Occipital lobe (tissue), 2 donors: Measurements from ENCODE around the gene RAD52. TPM values are rescaled to one million over a fixed set of nuclear protein-coding genes. Genes with fewer than 3 reads are reported as not detected.

Source experiments
- DNase-seq: peaks from one replicate; lab custom pipeline; 2025; lab: John Stamatoyannopoulos, UW
- total RNA-seq: library from RNA; depleted of rRNA; stranded (reverse); fragments of >200 nt; gene quantifications from one replicate; pipeline ENCODE4 v1.2.3, GENCODE V29; 2014

Gene RAD52
- total RNA-seq, 1 donor from 2014 or later, result 16.7 TPM

GRCh38 chr12:913919-914698 lies 35.4 kb downstream of the RAD52 start:
- DNase-seq, result no peak

DNA sequence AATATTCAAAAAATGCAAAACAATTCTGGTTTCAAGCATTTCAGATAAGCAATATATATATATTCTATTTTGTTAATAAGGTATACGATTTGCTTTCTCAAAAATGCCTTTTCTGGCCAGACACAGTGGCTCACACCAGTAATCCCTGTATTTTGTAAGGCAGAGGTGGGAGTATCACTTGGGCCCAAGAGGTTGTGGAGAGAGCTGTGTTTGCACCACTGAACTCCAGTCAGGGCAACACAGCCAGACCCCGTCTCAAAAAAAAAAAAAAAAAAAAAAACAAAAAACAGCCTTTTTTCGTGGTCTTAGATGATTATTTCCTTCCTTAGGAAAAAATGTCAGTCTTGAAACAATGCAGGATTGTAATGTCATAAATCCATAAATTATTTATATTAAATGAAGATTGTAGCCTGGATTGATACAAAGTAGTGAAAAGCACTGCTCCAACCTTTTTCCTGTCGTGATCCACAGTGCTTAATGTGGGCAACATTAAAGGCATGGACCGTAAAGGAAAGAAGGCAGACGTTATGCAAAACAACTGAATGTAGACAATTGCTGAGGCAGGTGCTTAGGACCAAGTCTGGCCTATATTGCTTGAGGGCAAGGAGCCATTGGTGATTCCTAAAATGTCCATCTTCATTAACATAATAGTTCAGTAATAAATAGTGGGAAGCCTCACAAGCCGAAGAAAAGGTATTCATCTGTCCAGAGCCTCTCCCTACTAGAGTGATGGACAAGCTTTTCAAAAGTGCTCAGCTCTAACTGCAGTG lies 36.8 kb downstream of the RAD52 start:
- no peak for DNase-seq

DNA sequence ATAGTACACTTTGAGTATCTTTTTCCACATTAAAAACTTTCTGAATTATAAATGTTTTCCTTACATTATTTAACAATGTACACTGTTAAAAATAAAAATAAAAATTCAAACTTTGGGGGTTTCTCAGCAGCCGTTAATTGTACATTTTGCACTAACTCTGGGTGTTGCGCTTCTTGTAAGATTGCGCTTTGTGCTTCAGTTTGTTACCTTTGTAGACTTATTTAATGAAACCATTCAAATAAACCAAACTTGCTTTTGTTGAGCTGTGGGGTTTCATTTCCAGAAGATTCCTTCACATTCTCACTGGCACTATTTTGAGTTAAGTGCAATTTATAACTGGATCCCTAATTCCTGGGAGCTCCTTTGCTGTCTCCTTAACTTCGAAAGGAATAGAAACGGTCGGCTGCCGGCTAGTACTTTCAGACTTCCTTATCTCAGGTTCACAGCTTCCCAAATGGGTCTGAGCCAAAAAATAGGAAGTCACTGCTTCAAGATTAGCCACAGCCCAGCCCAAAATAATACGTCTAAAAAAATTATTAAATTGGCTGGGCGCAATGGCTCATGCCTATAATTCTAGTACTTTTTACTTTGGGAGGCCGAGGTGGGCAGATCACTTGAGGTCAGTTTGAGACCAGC lies 38.2 kb downstream of the RAD52 start:
- DNase-seq, result no peak

DNA sequence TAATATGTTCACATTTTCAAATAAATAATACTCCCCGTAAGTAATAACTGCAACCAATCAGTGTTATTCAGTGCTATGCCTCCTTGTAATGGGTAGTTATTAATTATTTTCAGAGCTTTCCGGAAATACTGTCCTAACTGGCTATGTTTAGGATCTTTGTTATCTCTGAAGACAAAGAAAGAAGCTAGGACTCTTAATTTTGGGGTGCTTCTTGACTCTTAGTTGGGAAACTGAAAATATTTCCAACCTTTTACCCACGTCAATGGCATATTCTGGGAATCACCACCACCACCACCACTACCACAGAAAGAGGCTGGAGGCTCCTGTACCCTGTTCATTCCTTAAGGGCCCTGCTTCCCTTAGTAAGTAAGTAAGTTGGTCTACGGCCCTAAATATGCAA lies 39.1 kb downstream of the RAD52 start:
- no peak for DNase-seq

GRCh38 chr12:909861-910260 lies 39.6 kb downstream of the RAD52 start:
- DNase-seq, result no peak

DNA sequence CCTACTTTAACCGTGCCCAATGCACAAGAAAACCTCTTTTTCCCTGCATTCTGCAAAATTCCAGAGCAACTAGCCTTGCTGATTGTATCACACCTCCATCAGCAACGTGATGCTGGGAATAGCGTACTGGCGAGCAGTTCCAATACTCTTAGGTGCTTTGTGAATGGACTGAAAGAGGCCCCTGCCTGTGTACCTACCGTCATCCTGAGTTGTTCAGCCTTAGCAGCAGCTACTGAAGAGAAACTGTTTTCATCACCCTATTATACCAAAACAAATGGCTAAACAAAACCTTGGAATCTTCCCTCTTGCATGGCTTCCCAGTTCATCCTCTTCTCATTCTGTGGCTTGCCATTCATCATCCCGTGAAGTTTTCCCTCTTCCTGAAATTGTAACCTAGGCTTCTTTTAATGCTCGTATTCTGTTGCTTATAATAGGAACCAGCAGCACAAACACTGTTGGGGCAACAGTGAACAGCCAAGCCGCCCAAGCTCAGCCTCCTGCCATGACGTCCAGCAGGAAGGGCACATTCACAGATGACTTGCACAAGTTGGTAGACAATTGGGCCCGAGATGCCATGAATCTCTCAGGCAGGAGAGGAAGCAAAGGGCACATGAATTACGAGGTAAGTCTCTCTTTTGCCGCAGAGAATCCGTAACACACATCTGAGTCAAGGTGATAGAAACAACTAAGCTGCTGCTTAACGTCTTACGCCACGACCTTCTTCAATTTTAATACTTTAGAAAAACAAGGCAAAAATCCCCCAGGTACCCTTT lies 41.9 kb downstream of the RAD52 start:
- DNase-seq, result no peak

DNA sequence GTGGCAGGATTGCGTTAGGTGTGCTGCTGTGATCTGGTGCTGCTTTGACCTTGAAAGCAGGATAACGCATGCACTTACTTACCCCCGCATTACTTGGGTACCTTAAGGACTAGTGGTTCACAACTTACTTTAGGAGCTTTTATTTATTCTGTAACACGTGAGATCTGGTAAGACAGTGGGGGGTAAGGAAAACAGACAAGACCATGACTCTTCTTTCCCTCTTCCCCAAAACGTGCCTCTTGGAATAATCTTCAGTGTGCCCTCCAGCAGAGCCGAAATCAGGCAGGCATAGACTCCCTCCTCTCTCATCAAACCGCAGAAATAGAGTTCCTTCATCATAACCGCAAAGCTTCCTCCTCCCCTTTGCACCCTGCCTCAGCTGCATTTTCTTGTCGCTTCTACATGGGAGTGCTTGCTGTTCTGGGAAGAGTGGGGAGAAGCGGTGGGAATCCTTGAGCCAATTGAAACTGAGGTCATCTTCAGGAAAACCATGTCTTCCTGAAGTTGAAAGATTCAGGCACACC lies 43.4 kb downstream of the RAD52 start:
- DNase-seq, result no peak

DNA sequence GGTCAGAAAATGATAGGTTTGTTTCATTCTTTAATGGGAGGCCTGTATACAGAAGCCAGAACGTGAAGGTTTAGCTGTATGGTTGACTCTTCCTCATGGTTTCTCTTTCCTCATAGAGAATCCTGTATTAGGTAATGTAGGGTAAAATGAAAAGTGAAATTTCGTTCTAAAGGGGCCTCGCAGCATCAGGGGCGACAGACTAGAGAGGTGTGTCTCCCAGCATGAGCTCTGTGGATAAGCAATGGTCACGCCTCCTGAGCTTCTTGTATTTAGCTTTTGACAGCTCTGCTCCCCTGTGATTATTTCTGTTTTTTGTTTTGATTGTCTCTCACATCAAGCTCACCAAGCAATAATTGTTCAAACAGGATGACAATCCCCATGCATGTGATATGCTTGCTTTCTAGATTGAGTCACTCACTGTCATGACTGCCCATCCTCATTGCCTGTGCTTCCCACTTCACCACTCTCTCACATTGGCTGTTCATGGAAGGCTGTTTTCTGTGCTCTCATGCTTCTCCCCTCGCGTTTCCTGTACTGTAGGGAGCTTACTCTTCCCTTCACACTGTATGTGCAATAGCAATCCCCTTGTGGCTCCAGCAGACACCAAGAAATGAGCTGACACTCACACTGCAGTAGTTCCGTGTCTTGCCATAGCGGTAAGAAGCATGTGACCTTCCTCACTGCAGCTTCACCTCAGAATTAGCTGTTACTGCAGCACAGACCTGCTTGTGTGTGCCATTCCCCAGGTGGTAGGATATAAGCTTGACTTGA lies 44.0 kb downstream of the RAD52 start:
- no peak for DNase-seq

- DNase-seq, result no peak
Measured at GRCh38 chr12:904010-904414, 45.5 kb downstream of the RAD52 start.

DNA sequence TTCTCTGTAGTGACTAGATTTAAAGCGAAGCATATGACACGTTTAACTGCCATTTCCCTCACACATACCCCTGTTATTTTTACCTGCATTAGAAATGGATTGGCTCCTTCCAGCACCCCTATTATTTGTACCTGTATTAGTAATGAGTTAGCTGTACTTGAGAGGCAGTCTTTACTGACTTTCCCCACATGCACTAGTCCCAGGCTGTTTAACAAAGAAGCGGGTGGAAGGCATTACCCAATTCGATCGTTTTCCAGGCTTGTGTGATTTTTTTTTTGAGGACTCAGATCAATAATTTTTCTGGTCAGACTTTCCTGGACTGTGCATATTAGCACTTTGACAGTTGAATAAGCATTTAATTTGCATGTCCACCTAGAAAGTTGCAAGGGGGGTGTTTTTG lies 46.4 kb downstream of the RAD52 start:
- DNase-seq, result no peak

- no peak for DNase-seq
Measured at GRCh38 chr12:902581-902980, 46.9 kb downstream of the RAD52 start.

DNA sequence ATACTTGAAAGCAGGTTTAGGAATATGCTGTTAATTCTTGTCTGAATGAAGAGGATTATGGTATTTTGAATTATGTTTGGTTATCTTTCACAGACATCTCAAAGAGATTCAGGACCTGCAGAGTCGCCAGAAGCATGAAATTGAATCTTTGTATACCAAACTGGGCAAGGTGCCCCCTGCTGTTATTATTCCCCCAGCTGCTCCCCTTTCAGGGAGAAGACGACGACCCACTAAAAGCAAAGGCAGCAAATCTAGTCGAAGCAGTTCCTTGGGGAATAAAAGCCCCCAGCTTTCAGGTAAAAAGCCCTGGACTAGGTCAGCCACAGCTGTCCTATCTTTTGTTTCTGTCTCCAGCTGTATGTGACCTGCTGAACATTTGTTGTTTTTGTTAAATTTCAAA lies 52.1 kb downstream of the RAD52 start:
- DNase-seq, result no peak

- DNase-seq, result no peak
Measured at GRCh38 chr12:896031-896430, 53.5 kb downstream of the RAD52 start.

GRCh38 chr12:894226-894625 lies 55.3 kb downstream of the RAD52 start:
- no peak for DNase-seq

GRCh38 chr12:886206-886605 lies 63.3 kb downstream of the RAD52 start:
- DNase-seq, result no peak

DNA sequence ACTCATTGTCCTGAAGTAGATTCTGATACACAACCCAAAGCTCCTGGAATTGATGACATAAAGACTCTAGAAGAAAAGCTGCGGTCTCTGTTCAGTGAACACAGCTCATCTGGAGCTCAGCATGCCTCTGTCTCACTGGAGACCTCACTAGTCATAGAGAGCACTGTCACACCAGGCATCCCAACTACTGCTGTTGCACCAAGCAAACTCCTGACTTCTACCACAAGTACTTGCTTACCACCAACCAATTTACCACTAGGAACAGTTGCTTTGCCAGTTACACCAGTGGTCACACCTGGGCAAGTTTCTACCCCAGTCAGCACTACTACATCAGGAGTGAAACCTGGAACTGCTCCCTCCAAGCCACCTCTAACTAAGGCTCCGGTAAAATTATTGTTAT lies 63.8 kb downstream of the RAD52 start:
- DNase-seq, result no peak

GRCh38 chr12:884746-885414 lies 64.6 kb downstream of the RAD52 start:
- DNase-seq, result no peak

GRCh38 chr12:880656-881055 lies 68.8 kb downstream of the RAD52 start:
- no peak for DNase-seq

GRCh38 chr12:879641-880040 lies 69.9 kb downstream of the RAD52 start:
- no peak for DNase-seq

DNA sequence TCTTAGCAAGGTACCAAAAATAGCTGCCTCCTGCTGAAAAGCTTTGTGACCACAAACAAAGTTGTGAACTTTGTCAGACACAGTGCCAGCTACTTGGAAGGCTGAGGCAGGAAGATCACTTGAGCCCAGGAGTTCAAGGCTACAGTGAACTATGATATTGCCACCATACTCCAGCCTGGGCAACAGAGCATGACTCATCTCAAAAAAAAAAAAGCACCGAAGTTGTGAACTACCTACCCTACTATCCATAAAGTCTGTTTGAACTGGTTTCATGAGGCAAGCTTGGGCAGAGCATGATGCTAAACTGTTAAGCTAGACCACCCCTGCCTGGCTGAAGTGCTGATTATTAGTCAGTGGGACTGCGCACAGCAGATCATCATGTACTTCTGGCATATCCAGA lies 75.5 kb downstream of the RAD52 start:
- DNase-seq, result no peak
